Measurements from ENCODE around the gene FGFR2.

Gene FGFR2

DNA sequence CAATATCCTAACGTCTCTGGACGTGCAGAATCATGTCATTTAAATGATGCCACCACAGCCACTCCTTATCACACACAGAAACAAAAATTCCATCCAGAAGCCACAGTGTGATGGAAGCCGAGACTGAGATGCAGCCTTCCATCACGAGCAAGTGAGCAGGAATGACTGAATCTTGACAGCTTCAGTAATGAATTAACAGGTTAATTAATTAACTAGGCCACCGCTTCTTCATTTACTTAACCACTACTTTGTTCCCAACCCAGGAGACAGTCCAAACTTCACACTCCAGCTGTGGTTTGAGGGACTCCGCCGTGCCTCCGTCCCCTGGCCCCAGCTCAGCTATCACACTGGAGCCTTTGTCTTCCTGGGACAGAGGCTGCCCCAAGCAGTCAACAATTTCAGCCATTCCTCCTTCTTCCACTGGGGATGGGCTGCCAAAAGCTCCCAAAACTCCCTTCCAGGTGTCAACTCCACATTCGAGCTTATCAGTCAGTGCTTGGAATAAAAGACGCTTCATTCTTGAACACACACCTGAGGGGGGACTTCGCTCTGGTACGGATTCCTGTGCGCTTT lies 65.9 kb downstream of the FGFR2 start:
- Histone ChIP-seq H3K4me3 (ENCODE audit: low read depth, low read length) (no peak overlapping the region), H3K27ac (ENCODE audit: low read depth, low read length) (no peak overlapping the region), H3K27me3 (ENCODE audit: insufficient read depth, low read length) (no peaks in the 10 kb centered on the region), H2AFZ (ENCODE audit: low read length, unreplicated experiment) (no peak overlapping the region), H3K36me3 (ENCODE audit: insufficient read depth, low read length) (no peaks in the 10 kb centered on the region), H3K79me2 (ENCODE audit: control insufficient read depth, insufficient read depth, low read length, unreplicated experiment) (no peaks in the 10 kb centered on the region), H3K4me1 (ENCODE audit: control insufficient read depth, insufficient read depth, low read length, unreplicated experiment) (no peaks in the 10 kb centered on the region)

DNA sequence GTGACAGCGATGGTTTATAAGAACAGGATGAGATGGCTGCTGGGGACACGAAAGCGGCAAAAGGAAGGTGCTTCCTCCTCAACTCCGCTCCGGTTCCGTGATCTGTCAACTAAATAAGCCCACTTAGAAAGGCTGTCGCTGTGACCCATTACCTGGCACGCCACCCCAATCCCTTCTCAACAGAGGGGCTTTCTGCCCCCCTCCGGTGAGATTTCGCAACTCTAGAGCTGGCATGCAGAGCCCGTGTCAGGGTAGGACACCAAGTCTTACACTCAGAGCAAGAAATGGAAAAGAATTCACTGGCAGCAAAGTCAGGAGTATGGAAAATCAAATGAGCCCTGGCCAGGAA lies 66.4 kb downstream of the FGFR2 start:
- no peaks in the 10 kb centered on the region for H3K36me3 ChIP-seq (ENCODE audit: insufficient read depth, low read length)
- no peaks in the 10 kb centered on the region for H3K27me3 ChIP-seq (ENCODE audit: insufficient read depth, low read length)
- no peaks in the 10 kb centered on the region for H3K4me1 ChIP-seq (ENCODE audit: control insufficient read depth, insufficient read depth, low read length, unreplicated experiment)
- no peaks in the 10 kb centered on the region for H3K79me2 ChIP-seq (ENCODE audit: control insufficient read depth, insufficient read depth, low read length, unreplicated experiment)
- no peak overlapping the region for H2AFZ ChIP-seq (ENCODE audit: low read length, unreplicated experiment)
- no peak overlapping the region for H3K27ac ChIP-seq (ENCODE audit: low read depth, low read length)
- no peak overlapping the region for H3K4me3 ChIP-seq (ENCODE audit: low read depth, low read length)

DNA sequence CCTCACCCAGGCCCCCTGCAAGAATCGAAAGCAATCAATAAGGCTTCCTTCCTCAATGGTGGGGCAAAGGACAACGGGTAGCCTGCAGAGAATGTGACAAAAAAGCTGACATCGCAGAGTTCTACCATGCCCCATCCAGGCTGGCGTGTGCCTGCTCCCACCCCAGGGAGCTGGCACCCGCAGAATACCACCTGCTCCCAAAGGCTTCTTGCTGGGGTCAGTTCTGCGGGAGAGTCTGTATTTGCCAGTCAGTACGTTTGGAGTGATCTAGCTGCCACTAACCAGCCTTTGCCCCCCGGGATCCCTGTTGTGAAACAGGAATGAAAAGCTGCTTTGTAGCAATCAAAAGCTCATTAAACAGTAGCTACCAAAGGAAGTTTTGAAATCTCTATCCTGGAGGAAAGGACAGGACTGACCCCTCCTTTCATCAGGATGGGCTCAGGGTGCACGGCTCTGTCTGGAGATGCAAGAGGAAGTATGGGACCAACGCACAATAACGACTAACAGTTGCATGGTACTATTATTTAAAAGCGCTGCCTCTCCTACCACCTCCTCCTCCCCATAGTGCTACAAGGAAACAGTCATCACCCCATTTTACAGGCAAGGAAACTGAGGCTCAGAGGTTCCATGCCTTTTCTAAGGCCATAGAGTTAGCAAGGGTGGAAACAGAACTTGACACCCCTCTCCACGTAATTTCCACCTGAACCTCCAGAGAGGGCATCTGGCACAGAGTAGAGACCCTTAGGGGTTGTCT lies 67.0 kb downstream of the FGFR2 start:
- Histone ChIP-seq H3K4me1 (ENCODE audit: control insufficient read depth, insufficient read depth, low read length, unreplicated experiment) (no peaks in the 10 kb centered on the region), H3K79me2 (ENCODE audit: control insufficient read depth, insufficient read depth, low read length, unreplicated experiment) (no peaks in the 10 kb centered on the region), H3K36me3 (ENCODE audit: insufficient read depth, low read length) (no peaks in the 10 kb centered on the region), H3K27ac (ENCODE audit: low read depth, low read length) (no peak overlapping the region), H3K4me3 (ENCODE audit: low read depth, low read length) (no peak overlapping the region), H3K27me3 (ENCODE audit: insufficient read depth, low read length) (no peaks in the 10 kb centered on the region), H2AFZ (ENCODE audit: low read length, unreplicated experiment) (no peak overlapping the region)

DNA sequence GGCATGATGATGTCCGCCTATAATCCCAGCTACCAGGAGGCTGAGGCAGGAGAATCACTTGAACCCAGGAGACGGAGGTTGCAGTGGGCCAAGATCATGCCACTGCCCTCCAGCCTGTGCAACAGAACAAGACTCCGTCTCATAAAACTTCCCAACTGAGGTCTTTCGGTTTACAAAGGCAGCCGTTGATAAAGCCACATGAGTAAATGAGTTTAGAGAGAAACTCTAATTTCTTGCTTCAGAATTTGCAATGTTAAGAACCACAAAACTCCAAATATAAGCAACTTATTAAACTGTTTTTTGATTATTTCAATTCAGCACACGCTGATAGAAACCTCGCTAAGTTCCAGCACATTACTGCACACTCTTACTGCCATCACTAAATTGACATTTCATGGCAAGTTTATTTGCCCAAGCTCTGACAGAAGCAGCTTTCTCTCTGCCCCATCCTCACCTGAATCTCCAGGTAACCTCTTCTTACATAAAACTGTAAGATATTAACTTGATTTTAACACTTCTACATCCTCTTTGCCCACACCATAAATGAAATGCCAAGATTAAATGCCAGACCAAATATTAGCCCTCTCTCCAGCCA lies 67.7 kb downstream of the FGFR2 start:
- H2AFZ ChIP-seq (ENCODE audit: low read length, unreplicated experiment): no peak overlapping the region
- H3K79me2 ChIP-seq (ENCODE audit: control insufficient read depth, insufficient read depth, low read length, unreplicated experiment): no peaks in the 10 kb centered on the region
- H3K27me3 ChIP-seq (ENCODE audit: insufficient read depth, low read length): no peaks in the 10 kb centered on the region
- no peaks in the 10 kb centered on the region for H3K4me1 ChIP-seq (ENCODE audit: control insufficient read depth, insufficient read depth, low read length, unreplicated experiment)
- no peak overlapping the region for H3K4me3 ChIP-seq (ENCODE audit: low read depth, low read length)
- no peak overlapping the region for H3K27ac ChIP-seq (ENCODE audit: low read depth, low read length)
- no peaks in the 10 kb centered on the region for H3K36me3 ChIP-seq (ENCODE audit: insufficient read depth, low read length)

DNA sequence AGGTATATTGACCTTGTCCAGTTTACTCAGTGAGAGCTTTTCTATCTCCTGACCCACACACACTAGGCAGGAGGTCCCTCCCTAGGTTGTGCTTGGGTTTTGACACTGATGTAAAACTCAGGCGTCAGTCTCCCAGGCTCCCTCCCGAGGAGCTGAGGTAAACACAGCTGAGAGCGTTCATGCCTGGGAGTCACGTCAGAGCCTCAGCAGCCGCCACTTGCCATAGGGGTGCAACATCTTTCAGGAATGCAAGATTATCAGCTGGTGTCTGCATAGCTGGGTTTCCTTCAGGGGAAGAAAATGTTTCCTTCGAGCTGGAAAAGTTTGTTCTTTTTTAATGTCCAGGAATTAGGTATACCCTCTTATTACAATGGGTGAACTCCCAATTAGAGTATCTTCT lies 70.6 kb downstream of the FGFR2 start:
- H3K36me3 ChIP-seq (ENCODE audit: insufficient read depth, low read length): no peaks in the 10 kb centered on the region
- H3K79me2 ChIP-seq (ENCODE audit: control insufficient read depth, insufficient read depth, low read length, unreplicated experiment): no peaks in the 10 kb centered on the region
- H2AFZ ChIP-seq (ENCODE audit: low read length, unreplicated experiment): no peak overlapping the region
- no peaks in the 10 kb centered on the region for H3K4me1 ChIP-seq (ENCODE audit: control insufficient read depth, insufficient read depth, low read length, unreplicated experiment)
- no peak overlapping the region for H3K27ac ChIP-seq (ENCODE audit: low read depth, low read length)
- no peak overlapping the region for H3K4me3 ChIP-seq (ENCODE audit: low read depth, low read length)
- H3K27me3 ChIP-seq (ENCODE audit: insufficient read depth, low read length): no peaks in the 10 kb centered on the region

DNA sequence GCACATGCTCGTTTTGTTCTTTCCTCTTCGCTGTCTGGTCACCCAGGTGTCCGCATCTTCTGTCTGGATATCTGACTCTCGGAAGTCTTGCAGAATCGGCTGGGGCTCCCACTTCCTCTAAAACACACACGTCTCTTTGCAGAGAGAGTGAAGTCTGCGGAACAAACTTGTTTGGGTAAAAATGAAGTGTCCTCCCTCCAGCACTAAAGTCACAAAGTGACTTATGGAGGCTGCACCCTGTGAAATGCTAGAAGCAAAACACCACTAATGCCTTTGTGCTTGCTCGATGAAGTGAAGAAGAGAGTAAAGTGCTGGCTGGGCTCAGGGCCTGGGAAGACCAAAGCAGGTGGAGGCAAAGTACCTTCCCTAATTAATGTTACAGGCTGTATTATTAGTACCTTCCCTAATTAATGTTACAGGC lies 71.4 kb downstream of the FGFR2 start:
- Histone ChIP-seq H3K27ac (ENCODE audit: low read depth, low read length) (no peak overlapping the region), H2AFZ (ENCODE audit: low read length, unreplicated experiment) (no peak overlapping the region), H3K36me3 (ENCODE audit: insufficient read depth, low read length) (no peaks in the 10 kb centered on the region)

DNA sequence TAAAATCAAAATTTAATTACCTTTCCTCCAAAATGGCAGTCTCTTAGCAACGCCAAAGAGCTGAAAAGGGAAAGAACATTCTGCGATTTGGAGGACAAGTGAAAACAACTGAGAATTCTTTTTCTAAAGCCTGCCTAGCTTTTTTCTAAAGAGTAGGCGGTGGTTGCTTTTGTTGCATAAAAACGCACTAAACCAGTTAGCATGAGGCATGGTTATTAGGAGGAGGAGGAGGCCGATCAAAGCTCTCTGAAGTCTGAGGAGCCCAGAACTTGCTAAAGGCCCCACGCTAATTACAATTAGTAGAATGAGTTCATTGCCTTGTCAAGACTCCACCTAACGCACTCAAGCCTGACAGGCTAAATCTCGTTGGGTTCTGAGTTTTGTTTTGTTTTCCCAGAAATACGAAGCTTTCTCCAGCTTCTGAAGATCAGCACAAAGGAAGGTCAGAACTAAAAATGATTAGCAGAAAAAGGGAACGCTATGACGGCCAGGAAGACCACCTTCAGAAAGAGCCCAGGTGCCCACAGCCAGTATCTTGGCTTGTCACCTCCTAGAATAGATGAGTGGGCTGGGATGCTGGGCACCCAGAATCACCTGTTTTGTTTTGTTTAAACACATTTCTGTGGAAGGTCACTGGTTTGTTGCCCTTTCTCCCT lies 72.0 kb downstream of the FGFR2 start:
- Histone ChIP-seq H3K27me3 (ENCODE audit: insufficient read depth, low read length) (no peaks in the 10 kb centered on the region), H3K4me3 (ENCODE audit: low read depth, low read length) (no peak overlapping the region), H3K4me1 (ENCODE audit: control insufficient read depth, insufficient read depth, low read length, unreplicated experiment) (no peaks in the 10 kb centered on the region), H3K36me3 (ENCODE audit: insufficient read depth, low read length) (no peaks in the 10 kb centered on the region), H3K79me2 (ENCODE audit: control insufficient read depth, insufficient read depth, low read length, unreplicated experiment) (no peaks in the 10 kb centered on the region), H2AFZ (ENCODE audit: low read length, unreplicated experiment) (no peak overlapping the region), H3K27ac (ENCODE audit: low read depth, low read length) (no peak overlapping the region)

More for the DNA sequence above, 71.4 kb downstream of the FGFR2 start:
- H3K27me3 ChIP-seq (ENCODE audit: insufficient read depth, low read length): no peaks in the 10 kb centered on the region
- no peak overlapping the region for H3K4me3 ChIP-seq (ENCODE audit: low read depth, low read length)
- H3K79me2 ChIP-seq (ENCODE audit: control insufficient read depth, insufficient read depth, low read length, unreplicated experiment): no peaks in the 10 kb centered on the region
- H3K4me1 ChIP-seq (ENCODE audit: control insufficient read depth, insufficient read depth, low read length, unreplicated experiment): no peaks in the 10 kb centered on the region

DNA sequence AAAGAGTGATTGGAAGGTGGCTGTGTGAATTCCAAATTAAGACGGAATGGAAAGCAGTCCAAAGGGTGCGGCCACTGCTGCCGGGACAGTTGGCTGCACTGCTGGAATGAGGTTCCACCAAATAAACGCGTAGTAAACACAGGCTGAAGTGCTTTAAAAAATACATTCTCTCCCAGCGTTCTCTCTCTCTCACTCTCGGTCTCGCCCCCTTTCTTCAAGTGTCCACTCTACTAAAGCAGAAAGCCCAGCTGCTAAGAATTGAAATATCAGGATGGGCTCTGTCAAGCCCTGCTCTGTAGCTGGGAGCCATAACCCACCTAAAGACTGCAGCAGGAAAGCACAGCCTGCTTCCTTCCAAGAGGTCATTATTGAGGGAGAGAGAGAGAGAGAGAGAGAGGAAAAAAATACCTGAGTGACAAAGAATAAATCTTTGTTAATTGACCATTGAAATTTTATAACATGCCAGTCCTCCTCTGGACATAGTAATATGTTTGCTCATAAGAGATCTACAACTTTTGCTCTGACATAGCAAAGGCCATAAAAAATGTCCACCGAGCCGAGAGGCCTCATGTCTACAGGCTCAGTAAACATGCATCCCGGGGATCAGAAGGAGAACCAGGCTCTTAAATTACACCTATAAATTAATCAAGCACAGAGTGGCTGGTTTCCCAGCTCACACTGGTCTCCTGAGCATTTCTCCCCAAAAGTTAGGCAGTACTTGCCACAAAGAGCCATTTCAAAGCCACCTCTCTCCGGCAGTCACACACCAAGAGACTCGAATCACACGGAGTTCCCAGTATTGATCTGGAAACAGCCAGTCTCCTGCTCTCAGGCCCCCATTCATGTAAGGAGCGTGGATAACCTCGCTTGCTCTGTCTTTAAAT lies 72.8 kb downstream of the FGFR2 start:
- Histone ChIP-seq H2AFZ (ENCODE audit: low read length, unreplicated experiment) (no peak overlapping the region), H3K36me3 (ENCODE audit: insufficient read depth, low read length) (no peaks in the 10 kb centered on the region), H3K27me3 (ENCODE audit: insufficient read depth, low read length) (no peaks in the 10 kb centered on the region), H3K79me2 (ENCODE audit: control insufficient read depth, insufficient read depth, low read length, unreplicated experiment) (no peaks in the 10 kb centered on the region), H3K4me1 (ENCODE audit: control insufficient read depth, insufficient read depth, low read length, unreplicated experiment) (no peaks in the 10 kb centered on the region), H3K27ac (ENCODE audit: low read depth, low read length) (no peak overlapping the region), H3K4me3 (ENCODE audit: low read depth, low read length) (no peak overlapping the region)

DNA sequence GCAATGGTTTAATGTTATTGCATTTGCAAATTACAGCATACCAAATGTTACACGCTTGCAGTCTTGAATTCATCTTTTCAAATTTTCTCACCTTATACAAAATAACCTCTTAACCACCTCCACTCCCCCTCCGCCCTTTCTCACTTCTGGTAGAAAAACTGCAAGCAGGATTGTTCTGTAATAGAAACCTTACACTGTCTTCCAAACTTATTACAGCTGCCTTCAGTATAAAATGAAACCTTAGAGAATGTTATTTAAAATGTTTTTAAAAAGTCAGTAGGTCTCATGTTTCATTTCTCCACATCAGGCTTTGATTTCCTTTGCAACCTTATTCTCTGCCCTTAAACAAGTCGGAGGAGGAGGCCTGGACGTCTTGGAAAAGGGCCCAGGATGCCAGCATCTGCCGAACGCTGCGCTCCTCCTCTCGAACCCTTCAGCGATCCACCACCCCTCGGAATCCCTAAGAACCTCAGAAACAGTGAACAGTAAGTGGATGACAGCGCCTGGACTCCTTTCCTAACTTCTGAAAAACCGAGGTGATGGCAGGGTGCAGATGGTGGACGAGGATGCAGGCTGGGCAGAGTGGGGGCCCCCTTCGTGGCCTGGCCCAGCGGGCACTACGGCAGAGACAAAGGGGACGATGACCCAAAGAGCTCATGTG lies 74.0 kb downstream of the FGFR2 start:
- H2AFZ ChIP-seq (ENCODE audit: low read length, unreplicated experiment): no peak overlapping the region
- H3K79me2 ChIP-seq (ENCODE audit: control insufficient read depth, insufficient read depth, low read length, unreplicated experiment): no peaks in the 10 kb centered on the region
- H3K36me3 ChIP-seq (ENCODE audit: insufficient read depth, low read length): no peaks in the 10 kb centered on the region
- no peak overlapping the region for H3K4me3 ChIP-seq (ENCODE audit: low read depth, low read length)
- no peaks in the 10 kb centered on the region for H3K4me1 ChIP-seq (ENCODE audit: control insufficient read depth, insufficient read depth, low read length, unreplicated experiment)
- H3K27ac ChIP-seq (ENCODE audit: low read depth, low read length): no peak overlapping the region
- no peaks in the 10 kb centered on the region for H3K27me3 ChIP-seq (ENCODE audit: insufficient read depth, low read length)

DNA sequence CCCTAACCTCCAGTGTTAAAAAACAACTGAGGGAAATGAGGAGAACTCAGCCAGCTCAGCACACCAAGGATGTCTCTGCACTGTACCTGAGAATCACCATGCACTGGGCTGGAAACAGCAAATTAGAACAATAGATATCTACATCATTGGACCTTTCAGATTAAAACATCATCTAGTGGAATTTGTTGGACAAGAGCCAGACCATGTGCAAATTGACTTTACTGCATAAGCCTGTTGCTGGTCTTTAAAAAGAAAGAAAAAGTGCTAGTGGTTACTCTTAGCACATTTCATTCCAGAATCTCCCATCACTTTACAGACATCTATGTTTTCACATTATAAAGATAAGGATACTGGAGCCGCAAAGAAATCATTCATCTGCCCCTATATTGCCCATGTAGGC lies 75.4 kb downstream of the FGFR2 start:
- no peaks in the 10 kb centered on the region for H3K27me3 ChIP-seq (ENCODE audit: insufficient read depth, low read length)
- no peaks in the 10 kb centered on the region for H3K4me1 ChIP-seq (ENCODE audit: control insufficient read depth, insufficient read depth, low read length, unreplicated experiment)
- no peak overlapping the region for H2AFZ ChIP-seq (ENCODE audit: low read length, unreplicated experiment)
- no peaks in the 10 kb centered on the region for H3K36me3 ChIP-seq (ENCODE audit: insufficient read depth, low read length)
- no peak overlapping the region for H3K27ac ChIP-seq (ENCODE audit: low read depth, low read length)
- no peaks in the 10 kb centered on the region for H3K79me2 ChIP-seq (ENCODE audit: control insufficient read depth, insufficient read depth, low read length, unreplicated experiment)
- H3K4me3 ChIP-seq (ENCODE audit: low read depth, low read length): no peak overlapping the region
